ENCODE data around the gene RPS19BP1. TPM values are rescaled to one million over a fixed set of nuclear protein-coding genes. Genes with fewer than 3 reads are reported as not detected.
"Not testable (repeated sequence)": the region's sequence is repeated elsewhere in the genome, so short reads cannot be mapped to it uniquely, and the experiment has no call there.

The RPS19BP1 gene
- total RNA-seq, 4 donors from 2014 or later = 93.4 to 157 (median 121) TPM

GRCh38 chr22:39522567-39523300 is 9.8 kb downstream of the RPS19BP1 start:
- no peak for TF ChIP-seq POLR2A (IDR thresholded peaks at IDR 0.05)
- TF ChIP-seq CTCF (IDR thresholded peaks at IDR 0.05) = no peak
- WGBS, 2 donors = 11 to 12% methylated on average over 14 of the region's 14 CpGs
- peak overlapping the region; percentile 100 for H3K4me3 ChIP-seq (ENCODE audit: low read depth, poor library complexity, severe bottlenecking)
- intact Hi-C loops (cut with DNase I; ENCODE audit: low total_unique reads) = loop anchor here (10.0 kb wide), 3 partner anchors 118 to 208 kb away; partner anchors contain the start of genes RPL3 and SYNGR1
- no peak for DNase-seq (ENCODE audit: low spot score in 2 of 2)

- intact Hi-C loops (cut with DNase I; ENCODE audit: low total_unique reads) = loop anchor here (10.0 kb wide), 3 partner anchors 117 to 207 kb away; partner anchors contain the start of genes RPL3 and SYNGR1
- 9 to 10% methylated on average over 5 of the region's 5 CpGs for WGBS, 2 donors
- DNase-seq (ENCODE audit: low spot score in 2 of 2) = not testable (repeated sequence)
- H3K4me3 ChIP-seq (ENCODE audit: low read depth, poor library complexity, severe bottlenecking) = peak overlapping the region; percentile 100
These were observed 10.5 kb downstream of the RPS19BP1 start for GRCh38 chr22:39522091-39522490.

GRCh38 chr22:39521106-39521885 is 11.3 kb downstream of the RPS19BP1 start:
- not testable (repeated sequence) for DNase-seq (ENCODE audit: low spot score in 2 of 2)
- intact Hi-C loops (cut with DNase I; ENCODE audit: low total_unique reads) = loop anchor here (10.0 kb wide), 3 partner anchors 116 to 206 kb away; partner anchors contain the start of genes RPL3 and SYNGR1
- peak overlapping the region; percentile 100 for H3K4me3 ChIP-seq (ENCODE audit: low read depth, poor library complexity, severe bottlenecking)
- 0 to 1% methylated on average over 20 to 27 of the region's 28 CpGs for WGBS, 2 donors

GRCh38 chr22:39520226-39521105 is 12.1 kb downstream of the RPS19BP1 start, which contains the start of gene ATF4:
Gene ATF4, plus strand, starts transcription at chr22:39520562. Its CDS starts 884 bp downstream, at chr22:39521446.
- TF ChIP-seq CTCF (IDR thresholded peaks at IDR 0.05) = no peak
- TF ChIP-seq POLR2A (IDR thresholded peaks at IDR 0.05) = peak in 1 of 2 donors; percentile 98
- peak; percentile 87 to 98 for DNase-seq (ENCODE audit: low spot score in 2 of 2)
- peak within 1 kb of the TSS; percentile 100 for H3K4me3 ChIP-seq (ENCODE audit: low read depth, poor library complexity, severe bottlenecking)
- WGBS, 2 donors = 0% methylated on average over 47 to 79 of the region's 86 CpGs
- intact Hi-C loops (cut with DNase I; ENCODE audit: low total_unique reads) = loop anchor here (10.0 kb wide), 3 partner anchors 116 to 206 kb away; partner anchors contain the start of genes RPL3 and SYNGR1

- WGBS, 2 donors = 0 to 1% methylated on average over 21 to 42 of the region's 47 CpGs
- DNase-seq (ENCODE audit: low spot score in 2 of 2) = peak; percentile 99
- TF ChIP-seq CTCF (IDR thresholded peaks at IDR 0.05) (no peak), POLR2A (IDR thresholded peaks at IDR 0.05) (no peak)
- peak overlapping the region; percentile 41 for H3K4me3 ChIP-seq (ENCODE audit: low read depth, poor library complexity, severe bottlenecking)
- intact Hi-C loops (cut with DNase I; ENCODE audit: low total_unique reads) = loop anchor here (10.0 kb wide), 3 partner anchors 115 to 205 kb away; partner anchors contain the start of genes RPL3 and SYNGR1
These were observed 12.8 kb downstream of the RPS19BP1 start for GRCh38 chr22:39519681-39520225.
